WI38 (cell line): ENCODE results near the gene ANKRD11.

Experiments used
- H3K4me3 ChIP-seq: 2 replicates; pipeline ENCODE4 v1.5.1; 2011; ENCODE audit warnings: low read depth, mild to moderate bottlenecking, control low read depth, low read length
- CTCF ChIP-seq: IDR thresholded peaks from 2 replicates; pipeline ENCODE4 v1.5.1; 2012; ENCODE audit warnings: low read depth, mild to moderate bottlenecking, control low read depth, low read length

ANKRD11 gene

GRCh38 chr16:89344846-89345611 lies 145.3 kb downstream of the ANKRD11 start:
- no peak overlapping the region for H3K4me3 ChIP-seq
- no peak for TF ChIP-seq CTCF

DNA sequence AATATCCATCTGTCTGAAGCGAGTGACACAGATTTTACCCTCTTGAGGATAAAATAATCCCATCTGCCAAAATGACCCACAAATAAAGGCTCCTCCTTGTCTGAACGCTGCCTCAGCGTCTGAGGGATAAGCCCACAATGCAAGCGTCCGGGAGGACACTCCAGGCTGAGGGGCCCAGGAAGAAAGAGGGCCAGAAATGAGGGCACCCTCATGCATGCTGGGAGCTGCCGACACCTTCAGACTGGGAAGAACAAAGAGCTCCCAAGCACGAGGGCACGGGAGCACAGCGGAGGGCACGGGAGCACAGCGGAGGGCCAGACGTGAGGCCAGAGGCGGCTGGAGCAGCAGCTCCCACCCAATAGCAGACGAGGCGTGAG lies 145.9 kb downstream of the ANKRD11 start:
- no peak overlapping the region for H3K4me3 ChIP-seq
- TF ChIP-seq CTCF: no peak

GRCh38 chr16:89343501-89344457 lies 146.6 kb downstream of the ANKRD11 start:
- H3K4me3 ChIP-seq: no peak overlapping the region
- no peak for TF ChIP-seq CTCF

- no peak for TF ChIP-seq CTCF
- H3K4me3 ChIP-seq: no peak overlapping the region
Measured at GRCh38 chr16:89341697-89342694, 148.4 kb downstream of the ANKRD11 start.

GRCh38 chr16:89341279-89341678 lies 149.1 kb downstream of the ANKRD11 start:
- H3K4me3 ChIP-seq: no peak overlapping the region
- TF ChIP-seq CTCF: no peak

- TF ChIP-seq CTCF: no peak
Measured at GRCh38 chr16:89338863-89339262, 151.5 kb downstream of the ANKRD11 start.

More at GRCh38 chr16:89338863-89339262, 151.5 kb downstream of the ANKRD11 start:
- no peak overlapping the region for H3K4me3 ChIP-seq
